Spleen (tissue), 11 donors: ENCODE data around the gene BPIFB3. TPM values are rescaled to one million over a fixed set of nuclear protein-coding genes. Genes with fewer than 3 reads are reported as not detected.
"Not testable (repeated sequence)": the region's sequence is repeated elsewhere in the genome, so short reads cannot be mapped to it uniquely, and the experiment has no call there.

ENCODE experiments used
- DNase-seq: peaks from one replicate; pipeline ENCODE4 v3.0.0-alpha.2; 2020
- H3K27ac ChIP-seq, 8 donors: fragments of 200-600 bp; sonication (generic) in 7 of 8; 1 replicate in 4 of 8; 2 replicates in 4 of 8; pipeline versions ENCODE4 v1.5.0 to v1.8.0; 2016 to 2021; ENCODE audit warnings: inconsistent platforms in 4 of 8, mild to moderate bottlenecking in 4 of 8, moderate library complexity in 1 of 8
- H3K27me3 ChIP-seq, 7 donors: fragments of 200-600 bp; sonication (generic) in 6 of 7; replicated peaks in 1 of 7; 1 replicate in 4 of 7; 2 replicates in 3 of 7; pipeline versions ENCODE4 v1.5.0 to v1.8.0; 2016 to 2021; ENCODE audit warnings: inconsistent platforms in 3 of 7, mild to moderate bottlenecking in 1 of 7
- H3K36me3 ChIP-seq, 6 donors: fragments of 200-600 bp; sonication (generic) in 5 of 6; 1 replicate in 4 of 6; 2 replicates in 2 of 6; pipeline versions ENCODE4 v1.5.0 to v1.8.0; 2016 to 2021; ENCODE audit warnings: inconsistent platforms in 2 of 6
- H3K4me1 ChIP-seq, 6 donors: fragments of 200-600 bp; sonication (generic) in 5 of 6; 1 replicate in 3 of 6; 2 replicates in 3 of 6; pipeline versions ENCODE4 v1.5.0 to v1.8.0; 2016 to 2021; ENCODE audit warnings: inconsistent platforms in 3 of 6
- H3K4me3 ChIP-seq, 8 donors: fragments of 200-600 bp; sonication (generic) in 7 of 8; 1 replicate in 4 of 8; 2 replicates in 4 of 8; pipeline versions ENCODE4 v1.5.0 to v1.8.0; 2016 to 2021; ENCODE audit warnings: inconsistent platforms in 4 of 8, mild to moderate bottlenecking in 4 of 8, moderate library complexity in 2 of 8
- H3K9me3 ChIP-seq, 8 donors: fragments of 200-600 bp; sonication (generic) in 7 of 8; 1 replicate in 4 of 8; 2 replicates in 4 of 8; pipeline versions ENCODE4 v1.5.0 to v1.8.0; 2016 to 2021; ENCODE audit warnings: inconsistent platforms in 4 of 8
- CTCF ChIP-seq, 11 experiments: fragments of 200-600 bp in 7 of 11; fragments of 450-650 bp in 4 of 11; sonication (generic) in 4 of 11; IDR thresholded peaks in 8 of 11; conservative IDR thresholded peaks in 3 of 11; 1 replicate in 7 of 11; 2 replicates in 4 of 11; pipeline versions ENCODE4 v1.4.0 to v1.8.0; 2016 to 2021; ENCODE audit warnings: antibody characterized with exemption in 11 of 11, inconsistent platforms in 4 of 11, mild to moderate bottlenecking in 1 of 11
- POLR2A ChIP-seq, 3 donors: fragments of 450-650 bp; IDR thresholded peaks; one replicate each; pipeline ENCODE4 v1.5.1; 2017; ENCODE audit warnings: antibody characterized with exemption in 3 of 3, mild to moderate bottlenecking in 1 of 3
- POLR2AphosphoS5 ChIP-seq, 3 donors: sonication (generic); formaldehyde crosslinking; IDR thresholded peaks; one replicate each; pipeline ENCODE4 v1.5.1; 2017; ENCODE audit warnings: antibody characterized with exemption in 3 of 3
- WGBS, 5 donors: extraction: QIAGEN DNeasy Blood & Tissue Kit in 3 of 5; methylation state at CpG; one replicate each; pipeline versions ENCODE4 v1.1.5 to v1.1.7; 2013 to 2018; 5-methylcytosine and 5-hydroxymethylcytosine counted together
- intact Hi-C: fragments of 100-400 bp; cut with DNase I; formaldehyde crosslinking; loops from one replicate; pipeline ENCODE4 v1.15.0; 2023; ENCODE audit warnings: low total_unique reads
- polyA plus RNA-seq, 3 donors: library from polyadenylated mRNA; stranded (reverse); fragments of 200-250 nt; gene quantifications; one replicate each; pipeline ENCODE4 v1.2.1, GENCODE V29; 2013
- total RNA-seq, 7 donors: library from RNA; depleted of rRNA in 3 of 7; stranded (reverse); fragments of >200 nt in 3 of 7; fragmentation: NEBNext Ultra II Directional in 4 of 7; extraction: Animal tissue kit (Norgen Biotek cat#: 25700) in 4 of 7; gene quantifications; one replicate each; pipeline versions ENCODE4 v1.1.0 to v1.2.1, GENCODE V29; 2016 to 2021
- donor health status: healthy with polysubstance abuse.
- donor health status: DM: no; HTN: no; CAD: no; lungs with moderate emphysema.
- donor health status: DM: no; HTN: no; CAD: no.
- donor health status: Bipolar disorder and iron deficiency.
- donor health status: healthy.
- donor health status: DM: no; HTN: no; CAD: no.
- donor health status: DM: yes; HTN: yes; CAD: no.

The BPIFB3 gene
- total and polyA plus RNA-seq, 10 donors = not detected

DNA sequence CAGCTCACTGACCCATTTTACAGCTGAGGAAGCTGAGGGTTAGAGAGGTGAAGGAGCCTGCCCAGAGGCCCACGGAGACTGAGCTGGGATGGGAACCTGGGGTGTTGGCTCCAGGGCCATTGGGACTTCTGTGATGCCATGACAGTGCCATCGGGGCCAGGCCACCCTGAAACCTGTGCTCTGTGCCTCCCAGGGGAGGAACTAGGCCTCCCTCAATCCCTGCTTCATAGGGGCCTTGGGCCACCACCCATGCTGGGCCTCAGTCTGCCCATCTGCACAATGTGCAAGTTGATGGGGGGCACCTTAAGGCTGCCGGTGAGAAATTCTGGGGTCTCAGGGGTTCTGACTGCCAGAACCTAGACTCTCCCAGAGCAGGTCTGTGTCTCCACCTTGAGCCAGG, 50.6 kb downstream of the BPIFB3 start:
- intact Hi-C loops = no loop called here
- DNase-seq = no peak
- H3K4me1 ChIP-seq = no peaks in the 10 kb centered on the region
- no peaks in the 10 kb centered on the region for H3K36me3 ChIP-seq
- no peak overlapping the region for H3K4me3 ChIP-seq
- H3K27me3 ChIP-seq = peaks cover 0 to 22% (median 0%) of the 10 kb centered on the region in 7 donors
- WGBS, 5 donors = 74 to 100% (median 85%) methylated on average over 3 of the region's 3 CpGs
- H3K27ac ChIP-seq = no peak overlapping the region
- TF ChIP-seq POLR2A (IDR thresholded peaks at IDR 0.05) = no peak
- TF ChIP-seq POLR2AphosphoS5 (IDR thresholded peaks at IDR 0.05) = no peak
- TF ChIP-seq CTCF (IDR thresholded peaks at IDR 0.05 in 8 of 11, conservative IDR thresholded peaks at IDR 0.05 in 3 of 11) = no peak
- no peaks in the 10 kb centered on the region for H3K9me3 ChIP-seq

DNA sequence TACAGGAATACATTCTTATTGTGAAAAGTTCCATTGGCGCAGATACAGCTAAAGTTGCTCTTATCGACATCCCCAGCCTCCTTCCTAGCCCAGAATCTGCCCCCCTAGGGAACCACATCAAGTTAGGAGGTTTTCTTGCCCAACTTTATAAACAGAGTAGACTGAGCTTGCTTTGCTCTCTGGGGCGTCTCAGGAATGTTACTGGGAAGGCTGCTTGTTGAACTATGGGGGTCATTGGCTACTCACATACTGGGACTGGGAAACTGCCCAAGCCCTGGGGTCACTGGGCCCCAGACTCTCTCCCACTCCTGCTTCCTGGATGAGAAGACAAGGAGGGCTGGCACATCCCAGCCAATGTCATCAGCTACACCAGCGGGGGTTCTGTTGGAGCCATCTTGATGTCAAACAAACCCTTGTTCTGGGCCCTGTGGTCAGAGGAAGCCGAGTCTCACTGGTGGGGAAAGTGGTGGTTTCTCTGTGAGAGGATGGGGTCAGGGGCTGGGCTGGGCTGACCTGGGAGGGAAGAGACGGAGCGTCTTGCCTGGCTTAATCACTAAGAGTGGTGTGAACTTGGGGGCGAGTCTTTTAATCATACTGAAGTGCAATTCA, 51.7 kb downstream of the BPIFB3 start:
- TF ChIP-seq CTCF (IDR thresholded peaks at IDR 0.05 in 8 of 11, conservative IDR thresholded peaks at IDR 0.05 in 3 of 11) (no peak), POLR2AphosphoS5 (IDR thresholded peaks at IDR 0.05) (no peak), POLR2A (IDR thresholded peaks at IDR 0.05) (no peak)
- intact Hi-C loops = no loop called here
- Histone ChIP-seq H3K36me3 (no peaks in the 10 kb centered on the region), H3K4me3 (no peak overlapping the region), H3K4me1 (no peaks in the 10 kb centered on the region), H3K27ac (no peak overlapping the region), H3K9me3 (no peaks in the 10 kb centered on the region), H3K27me3 (peaks cover 0 to 22% (median 0%) of the 10 kb centered on the region in 7 donors)
- no peak for DNase-seq
- 78 to 86% (median 80%) methylated on average over 7 to 8 of the region's 8 CpGs for WGBS, 5 donors

- 69 to 76% (median 75%) methylated on average over 7 of the region's 7 CpGs for WGBS, 5 donors
Observed at GRCh38 chr20:33106058-33106620, 52.4 kb downstream of the BPIFB3 start.

DNA sequence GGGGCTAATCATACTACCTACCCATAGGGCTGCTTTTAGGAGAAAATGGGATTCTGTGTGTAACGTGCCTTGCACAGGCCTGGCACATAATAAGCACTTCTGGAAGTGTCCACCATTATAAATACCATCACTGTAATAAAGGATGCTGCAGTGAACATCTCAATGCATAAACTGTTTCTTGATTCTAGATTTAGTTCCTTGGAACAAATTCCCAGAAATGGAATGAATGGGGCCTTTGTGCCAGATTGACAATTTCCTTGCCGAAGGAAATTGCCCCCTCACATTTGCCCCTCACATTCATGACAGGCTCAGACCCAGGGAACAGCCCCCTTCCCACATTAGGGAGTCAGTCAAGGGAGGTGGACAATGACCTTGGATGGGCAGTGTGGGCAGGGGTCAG, 55.0 kb downstream of the BPIFB3 start:
- Histone ChIP-seq H3K27me3 (peaks cover 0 to 7% (median 0%) of the 10 kb centered on the region in 7 donors), H3K4me3 (no peak overlapping the region), H3K4me1 (no peaks in the 10 kb centered on the region), H3K9me3 (no peaks in the 10 kb centered on the region), H3K36me3 (no peaks in the 10 kb centered on the region), H3K27ac (no peak overlapping the region)
- whole genome bisulfite sequencing, 5 donors = 69 to 91% (median 82%) methylated on average over 2 of the region's 2 CpGs
- intact Hi-C loops = no loop called here
- no peak for DNase-seq
- no peak for TF ChIP-seq POLR2AphosphoS5 (IDR thresholded peaks at IDR 0.05)
- no peak for TF ChIP-seq POLR2A (IDR thresholded peaks at IDR 0.05)
- no peak for TF ChIP-seq CTCF (IDR thresholded peaks at IDR 0.05 in 8 of 11, conservative IDR thresholded peaks at IDR 0.05 in 3 of 11)

More at GRCh38 chr20:33106058-33106620, 52.4 kb downstream of the BPIFB3 start:
- H3K27ac ChIP-seq, H3K36me3 ChIP-seq, DNase-seq, H3K4me3 ChIP-seq, intact Hi-C loops, H3K4me1 ChIP-seq, H3K9me3 ChIP-seq: not testable (repeated sequence)
- H3K27me3 ChIP-seq = peaks cover 0 to 22% (median 0%) of the 10 kb centered on the region in 7 donors
